H9 (cell line): Measurements from ENCODE around the gene SP3. TPM values are rescaled to one million over a fixed set of nuclear protein-coding genes. Genes with fewer than 3 reads are reported as not detected.

Source experiments
- DNase-seq: peaks from one replicate; pipeline ENCODE4 v3.0.0-alpha.2; 2017
- H2AFZ ChIP-seq: one replicate; pipeline ENCODE4 v1.6.1; 2013; ENCODE audit warnings: mild to moderate bottlenecking, low read length, control low read depth, moderate library complexity
- H2AK5ac ChIP-seq: 2 replicates; pipeline ENCODE4 v1.6.1; 2013; ENCODE audit warnings: low read length, control low read depth, mixed read lengths; ENCODE audit not compliant: insufficient read length
- H2BK120ac ChIP-seq: one replicate; pipeline ENCODE4 v1.6.1; 2013; ENCODE audit warnings: low read depth, mild to moderate bottlenecking, low read length, control low read depth, inconsistent platforms; ENCODE audit not compliant: poor library complexity, severe bottlenecking
- H2BK12ac ChIP-seq: 2 replicates; pipeline ENCODE4 v1.6.1; 2013; ENCODE audit warnings: low read length, control low read depth, mixed read lengths, low read depth; ENCODE audit not compliant: insufficient read length
- H2BK15ac ChIP-seq: 2 replicates; pipeline ENCODE4 v1.6.1; 2013; ENCODE audit warnings: low read depth, low read length, control low read depth
- H2BK20ac ChIP-seq: one replicate; pipeline ENCODE4 v1.6.1; 2013; ENCODE audit warnings: low read depth, mild to moderate bottlenecking, low read length, control low read depth, inconsistent platforms; ENCODE audit not compliant: poor library complexity, severe bottlenecking
- H2BK5ac ChIP-seq: 2 replicates; pipeline ENCODE4 v1.6.1; 2013; ENCODE audit warnings: low read length, control low read depth, mixed read lengths; ENCODE audit not compliant: insufficient read length
- H3K14ac ChIP-seq: 2 replicates; pipeline ENCODE4 v1.6.1; 2013; ENCODE audit warnings: low read length, control low read depth; ENCODE audit not compliant: insufficient read depth
- H3K18ac ChIP-seq: 2 replicates; pipeline ENCODE4 v1.6.1; 2013; ENCODE audit warnings: low read depth, mild to moderate bottlenecking, mixed read lengths, low read length, control low read depth; ENCODE audit not compliant: insufficient read length
- H3K23ac ChIP-seq: 2 replicates; pipeline ENCODE4 v1.6.1; 2013; ENCODE audit warnings: low read length, control low read depth, mixed read lengths, low read depth; ENCODE audit not compliant: insufficient read length
- H3K23me2 ChIP-seq: 2 replicates; pipeline ENCODE4 v1.6.1; 2013; ENCODE audit warnings: low read depth, mild to moderate bottlenecking, mixed read lengths, low read length, control low read depth; ENCODE audit not compliant: insufficient read length, poor library complexity, severe bottlenecking
- H3K27ac ChIP-seq: 2 replicates; pipeline ENCODE4 v1.5.1; 2013; ENCODE audit warnings: low read length, control low read depth, mixed read lengths, low read depth; ENCODE audit not compliant: insufficient read length
- H3K27me3 ChIP-seq: 2 replicates; pipeline ENCODE4 v1.6.1; 2013; ENCODE audit warnings: low read length, control low read depth, inconsistent platforms; ENCODE audit not compliant: insufficient read depth
- H3K4ac ChIP-seq: 2 replicates; pipeline ENCODE4 v1.6.1; 2013; ENCODE audit warnings: low read depth, mild to moderate bottlenecking, control low read depth, inconsistent platforms, low read length, moderate library complexity
- H3K4me1 ChIP-seq: 2 replicates; pipeline ENCODE4 v1.6.1; 2013; ENCODE audit warnings: low read length, control low read depth, inconsistent platforms; ENCODE audit not compliant: insufficient read depth
- H3K4me2 ChIP-seq: 2 replicates; pipeline ENCODE4 v1.6.1; 2013; ENCODE audit warnings: low read length, control low read depth, mixed read lengths; ENCODE audit not compliant: insufficient read length, insufficient read depth
- H3K56ac ChIP-seq: 2 replicates; pipeline ENCODE4 v1.6.1; 2013; ENCODE audit warnings: low read depth, mild to moderate bottlenecking, mixed read lengths, low read length, control low read depth; ENCODE audit not compliant: insufficient read length
- H3K79me1 ChIP-seq: 2 replicates; pipeline ENCODE4 v1.6.1; 2013; ENCODE audit warnings: low read depth, mild to moderate bottlenecking, moderate library complexity, low read length, control low read depth, inconsistent platforms; ENCODE audit not compliant: insufficient read depth, poor library complexity, severe bottlenecking
- H3K79me2 ChIP-seq: 2 replicates; pipeline ENCODE4 v1.6.1; 2013; ENCODE audit warnings: low read length, control low read depth, inconsistent platforms; ENCODE audit not compliant: insufficient read depth
- H3K9ac ChIP-seq: 2 replicates; pipeline ENCODE4 v1.6.1; 2013; ENCODE audit warnings: low read length, control low read depth, mixed read lengths; ENCODE audit not compliant: insufficient read length; ENCODE audit errors: extremely low read depth
- H3K9me3 ChIP-seq: one replicate; pipeline ENCODE4 v1.6.1; 2013; ENCODE audit warnings: low read depth, low read length, inconsistent platforms; ENCODE audit not compliant: control insufficient read depth
- H3T11ph ChIP-seq: one replicate; pipeline ENCODE4 v1.6.1; 2013; ENCODE audit warnings: mild to moderate bottlenecking, low read length, control low read depth, inconsistent platforms
- H4K20me1 ChIP-seq: one replicate; pipeline ENCODE4 v1.6.1; 2013; ENCODE audit not compliant: control insufficient read depth, insufficient read length, insufficient read depth
- H4K5ac ChIP-seq: 2 replicates; pipeline ENCODE4 v1.6.1; 2013; ENCODE audit warnings: low read depth, mild to moderate bottlenecking, mixed read lengths, low read length, control low read depth; ENCODE audit not compliant: insufficient read length
- H4K8ac ChIP-seq: replicated peaks from 2 replicates; pipeline ENCODE4 v1.6.1; 2013; ENCODE audit warnings: low read length, control low read depth, mixed read lengths, low read depth; ENCODE audit not compliant: insufficient read length
- H4K91ac ChIP-seq: 2 replicates; pipeline ENCODE4 v1.6.1; 2013; ENCODE audit warnings: low read depth, mild to moderate bottlenecking, moderate library complexity, mixed read lengths, low read length, control low read depth; ENCODE audit not compliant: insufficient read length
- H3K27ac Mint-ChIP-seq, 3 experiments: 2 replicates in 2 of 3; 3 replicates in 1 of 3; pipeline ENCODE4 v1.8.0; 2020 to 2021; ENCODE audit warnings: mixed read lengths in 3 of 3, mild to moderate bottlenecking in 1 of 3, moderate library complexity in 1 of 3
- H3K27me3 Mint-ChIP-seq: 2 replicates; pipeline ENCODE4 v1.8.0; 2021; ENCODE audit warnings: low read depth, mild to moderate bottlenecking, moderate library complexity, mixed read lengths
- H3K36me3 Mint-ChIP-seq, 3 experiments: 2 replicates in 2 of 3; 3 replicates in 1 of 3; pipeline ENCODE4 v1.8.0; 2020 to 2021; ENCODE audit warnings: low read depth in 3 of 3, mixed read lengths in 3 of 3; ENCODE audit not compliant: insufficient read depth in 1 of 3
- H3K4me1 Mint-ChIP-seq, 2 experiments: 2 replicates each; pipeline ENCODE4 v1.8.0; 2020; ENCODE audit warnings: mixed read lengths in 2 of 2
- H3K4me3 Mint-ChIP-seq, 2 experiments: 2 replicates in 1 of 2; 3 replicates in 1 of 2; pipeline ENCODE4 v1.8.0; 2020 to 2021; ENCODE audit warnings: mild to moderate bottlenecking in 2 of 2, mixed read lengths in 2 of 2, moderate library complexity in 1 of 2
- H3K9me3 Mint-ChIP-seq, 2 experiments: 2 replicates in 1 of 2; 3 replicates in 1 of 2; pipeline ENCODE4 v1.8.0; 2020; ENCODE audit warnings: mild to moderate bottlenecking in 2 of 2, mixed read lengths in 2 of 2, moderate library complexity in 1 of 2
- WGBS: extraction: QIAGEN DNeasy Blood & Tissue Kit; methylation state at CpG from one replicate; pipeline ENCODE4 v1.1.7; 2013; ENCODE audit warnings: missing lambda C conversion rate, low lambda C conversion rate, mixed read lengths; ENCODE audit not compliant: insufficient read length; ENCODE audit errors: extremely low coverage; 5-methylcytosine and 5-hydroxymethylcytosine counted together
- total RNA-seq: library from RNA; stranded (reverse); gene quantifications from 2 replicates; pipeline ENCODE4 v1.2.1, GENCODE V29; 2021
- TF ChIP-seq, protein P1 (sequence below): fragments of 200-600 bp; sonication (generic); conservative IDR thresholded peaks from 3 replicates; pipeline ENCODE4 v1.8.0; 2021; ENCODE audit warnings: antibody characterized with exemption, mild to moderate bottlenecking

The SP3 gene
- total RNA-seq, 1 experiment from 2014 or later, result 86.3 TPM

DNA sequence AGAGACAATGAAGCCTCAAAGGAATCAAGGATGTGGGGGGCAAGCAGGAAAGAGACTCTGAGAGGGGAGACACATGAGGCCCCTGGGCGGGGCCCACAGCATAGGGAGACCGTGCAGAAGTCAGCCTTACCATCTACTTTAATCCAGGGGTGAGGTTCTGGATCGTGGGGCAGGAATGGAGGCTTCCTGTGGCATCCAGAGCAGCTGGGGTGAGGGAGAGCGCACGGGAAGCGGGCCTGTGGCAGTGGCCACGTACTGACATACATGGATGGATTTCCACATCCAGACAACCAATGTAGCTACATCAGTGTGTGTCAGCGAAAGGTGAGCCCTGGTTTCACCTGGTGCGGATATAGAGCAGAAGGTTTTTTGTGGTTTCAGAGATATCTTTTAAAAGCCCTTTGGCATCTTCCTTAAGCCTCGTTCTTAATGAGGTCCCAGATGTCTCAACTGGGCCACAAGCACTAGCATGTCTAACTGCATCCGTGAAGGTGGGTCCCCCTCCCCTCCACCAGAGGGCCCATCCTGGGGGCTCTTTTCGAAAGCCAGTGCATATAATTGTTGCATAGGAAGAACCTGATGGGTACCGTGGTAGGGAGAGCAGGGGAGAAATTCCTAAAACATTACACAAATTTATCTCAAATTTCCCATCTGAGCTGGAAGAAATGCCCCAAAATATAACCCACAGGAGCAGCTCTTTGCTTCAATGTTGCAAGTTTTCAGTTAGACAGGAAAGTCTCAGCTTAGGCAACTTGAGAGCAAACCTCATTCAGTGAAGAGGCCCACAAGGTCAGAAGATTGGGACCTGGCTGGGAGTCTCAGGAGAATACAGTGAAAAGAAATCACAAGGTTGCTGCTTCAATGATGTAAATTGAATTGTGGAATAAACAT lies 90.9 kb downstream of the SP3 start:
- TF ChIP-seq, protein P1, sequence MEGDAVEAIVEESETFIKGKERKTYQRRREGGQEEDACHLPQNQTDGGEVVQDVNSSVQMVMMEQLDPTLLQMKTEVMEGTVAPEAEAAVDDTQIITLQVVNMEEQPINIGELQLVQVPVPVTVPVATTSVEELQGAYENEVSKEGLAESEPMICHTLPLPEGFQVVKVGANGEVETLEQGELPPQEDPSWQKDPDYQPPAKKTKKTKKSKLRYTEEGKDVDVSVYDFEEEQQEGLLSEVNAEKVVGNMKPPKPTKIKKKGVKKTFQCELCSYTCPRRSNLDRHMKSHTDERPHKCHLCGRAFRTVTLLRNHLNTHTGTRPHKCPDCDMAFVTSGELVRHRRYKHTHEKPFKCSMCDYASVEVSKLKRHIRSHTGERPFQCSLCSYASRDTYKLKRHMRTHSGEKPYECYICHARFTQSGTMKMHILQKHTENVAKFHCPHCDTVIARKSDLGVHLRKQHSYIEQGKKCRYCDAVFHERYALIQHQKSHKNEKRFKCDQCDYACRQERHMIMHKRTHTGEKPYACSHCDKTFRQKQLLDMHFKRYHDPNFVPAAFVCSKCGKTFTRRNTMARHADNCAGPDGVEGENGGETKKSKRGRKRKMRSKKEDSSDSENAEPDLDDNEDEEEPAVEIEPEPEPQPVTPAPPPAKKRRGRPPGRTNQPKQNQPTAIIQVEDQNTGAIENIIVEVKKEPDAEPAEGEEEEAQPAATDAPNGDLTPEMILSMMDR, result peak; percentile 26; the same call in 2 of the 3 replicates
- H3K23ac ChIP-seq, result no peak overlapping the region
- H3K27ac ChIP-seq, result no peak overlapping the region
- H2BK20ac ChIP-seq, result no peak overlapping the region
- H3K36me3 Mint-ChIP-seq, result no peaks in the 10 kb centered on the region; a peak in 1 of 7 replicates
- no peaks in the 10 kb centered on the region for H3K9me3 ChIP-seq
- no peak overlapping the region for H4K5ac ChIP-seq
- H3K27me3 Mint-ChIP-seq, result no peaks in the 10 kb centered on the region
- no peak overlapping the region for H3K4me2 ChIP-seq
- H3K18ac ChIP-seq, result no peak overlapping the region
- no peaks in the 10 kb centered on the region for H4K20me1 ChIP-seq
- no peak overlapping the region for H2BK5ac ChIP-seq
- no peaks in the 10 kb centered on the region for H3K79me2 ChIP-seq
- H4K91ac ChIP-seq, result no peak overlapping the region
- no CpG with 5 or more reads among the region's 13 CpGs for WGBS
- no peaks in the 10 kb centered on the region for H3K23me2 ChIP-seq
- no peak overlapping the region for H3K14ac ChIP-seq
- peaks cover 3 to 6% of the 10 kb centered on the region in 2 experiments; a peak in 2 of 4 replicates for H3K4me1 Mint-ChIP-seq
- H3K9ac ChIP-seq, result no peak overlapping the region
- H3K4me1 ChIP-seq, result no peaks in the 10 kb centered on the region
- H3K9me3 Mint-ChIP-seq, result no peaks in the 10 kb centered on the region
- no peak overlapping the region for H4K8ac ChIP-seq
- H2BK15ac ChIP-seq, result no peak overlapping the region
- H3K27ac Mint-ChIP-seq, result peak overlapping the region in 1 of 3 experiments; percentile 68; a peak in 3 of 7 replicates
- no peak overlapping the region for H2AFZ ChIP-seq
- no peak overlapping the region for H3T11ph ChIP-seq
- H3K4me3 Mint-ChIP-seq, result no peak overlapping the region
- H3K79me1 ChIP-seq, result no peaks in the 10 kb centered on the region
- H2BK12ac ChIP-seq, result no peak overlapping the region
- H3K4ac ChIP-seq, result no peak overlapping the region
- no peak overlapping the region for H2BK120ac ChIP-seq
- no peak overlapping the region for H2AK5ac ChIP-seq
- H3K56ac ChIP-seq, result no peak overlapping the region
- H3K27me3 ChIP-seq, result no peaks in the 10 kb centered on the region
- no peak for DNase-seq
